Glutamatergic neuron (in vitro differentiated cells): Measurements from ENCODE around the gene HSP90B1. TPM values are rescaled to one million over a fixed set of nuclear protein-coding genes. Genes with fewer than 3 reads are reported as not detected.
A peak's percentile ranks its signal among the peaks of the same experiment; 100 is the strongest.

Source experiments
- DNase-seq: peaks from one replicate; pipeline ENCODE4 v3.0.0; 2022
- H3K27ac Mint-ChIP-seq: one replicate; pipeline ENCODE4 v1.8.0; 2020; ENCODE audit warnings: mild to moderate bottlenecking, mixed read lengths, inconsistent platforms; ENCODE audit not compliant: unreplicated experiment
- H3K27me3 Mint-ChIP-seq: one replicate; pipeline ENCODE4 v1.8.0; 2020; ENCODE audit warnings: mild to moderate bottlenecking, moderate library complexity, mixed read lengths, inconsistent platforms; ENCODE audit not compliant: unreplicated experiment
- H3K36me3 Mint-ChIP-seq: one replicate; pipeline ENCODE4 v1.8.0; 2020; ENCODE audit warnings: mild to moderate bottlenecking, mixed read lengths, inconsistent platforms; ENCODE audit not compliant: unreplicated experiment
- H3K4me1 Mint-ChIP-seq: one replicate; pipeline ENCODE4 v1.8.0; 2020; ENCODE audit warnings: mild to moderate bottlenecking, low read depth, mixed read lengths, inconsistent platforms; ENCODE audit not compliant: unreplicated experiment
- H3K4me3 Mint-ChIP-seq: one replicate; pipeline ENCODE4 v1.8.0; 2020; ENCODE audit warnings: mild to moderate bottlenecking, mixed read lengths, inconsistent platforms; ENCODE audit not compliant: unreplicated experiment
- H3K9me3 Mint-ChIP-seq: one replicate; pipeline ENCODE4 v1.8.0; 2020; ENCODE audit warnings: mild to moderate bottlenecking, moderate library complexity, mixed read lengths, inconsistent platforms; ENCODE audit not compliant: unreplicated experiment
- CTCF ChIP-seq: fragments of 200-600 bp; sonication (generic); IDR thresholded peaks from one replicate; pipeline ENCODE4 v1.5.0; 2021; ENCODE audit not compliant: partially characterized antibody, unreplicated experiment
- total RNA-seq: library from RNA; stranded (reverse); fragmentation: NEBNext Ultra II Directional; extraction: Animal tissue kit (Norgen Biotek cat#: 25700); gene quantifications from one replicate; pipeline ENCODE4 v1.2.1, GENCODE V29; 2021; ENCODE audit not compliant: unreplicated experiment

The HSP90B1 gene
- total RNA-seq, 1 donor from 2014 or later: 231 TPM

DNA sequence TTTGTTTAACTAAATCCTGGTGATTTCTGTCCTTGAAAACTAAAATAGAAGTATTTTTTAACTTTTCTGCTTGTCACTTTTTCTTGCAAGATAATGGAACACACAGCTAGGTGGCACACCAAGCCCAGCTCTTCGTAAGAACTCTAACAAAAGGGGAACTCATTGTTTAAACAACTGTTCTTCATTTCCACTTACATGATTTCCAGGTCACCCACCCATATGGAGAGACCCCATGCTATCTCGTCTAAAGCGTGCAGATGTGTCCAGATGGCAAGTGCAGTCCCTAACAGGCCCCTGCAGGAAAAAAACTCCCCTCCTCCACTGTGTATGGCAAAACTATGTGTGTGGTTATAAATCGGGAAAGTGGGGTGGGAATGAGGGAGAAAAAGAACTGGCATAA lies 45.9 kb upstream of the HSP90B1 start:
- Mint-ChIP-seq H3K27ac (peak overlapping the region; percentile 7), H3K36me3 (no peaks in the 10 kb centered on the region), H3K4me3 (no peak overlapping the region), H3K9me3 (peaks cover 6% of the 10 kb centered on the region), H3K4me1 (peaks cover 8% of the 10 kb centered on the region), H3K27me3 (peaks cover 2% of the 10 kb centered on the region)
- no peak for TF ChIP-seq CTCF
- no peak for DNase-seq

DNA sequence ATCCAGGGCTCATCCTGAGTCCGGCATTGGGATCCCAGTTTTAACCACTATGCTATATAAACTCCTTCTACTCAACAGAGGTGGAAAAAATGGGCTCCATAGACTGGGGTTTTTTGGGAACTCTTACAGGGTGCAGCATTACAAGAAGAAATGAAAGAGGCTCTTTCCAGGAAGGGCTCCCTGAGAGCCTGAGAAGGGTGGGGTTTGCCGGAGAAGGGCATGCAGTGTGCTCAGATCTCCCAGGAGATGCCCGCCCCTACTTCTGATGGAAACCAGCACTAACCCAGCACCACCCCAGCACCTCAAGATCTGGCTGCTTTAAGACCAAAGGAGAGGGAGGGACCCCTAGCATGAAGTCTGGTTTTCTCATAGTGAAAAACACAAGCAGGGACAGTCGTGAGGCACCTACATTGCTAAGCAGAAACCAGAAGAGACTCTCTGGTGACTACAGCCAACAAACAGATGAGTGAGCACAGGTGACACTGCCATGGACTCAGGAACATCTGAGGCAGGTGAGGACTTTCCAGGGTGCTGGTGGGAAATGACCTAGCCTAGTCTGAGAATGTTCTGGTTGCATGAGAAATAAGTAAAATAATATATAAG lies 43.9 kb upstream of the HSP90B1 start:
- TF ChIP-seq CTCF: no peak
- H3K27me3 Mint-ChIP-seq: peaks cover 2% of the 10 kb centered on the region
- no peak overlapping the region for H3K27ac Mint-ChIP-seq
- DNase-seq: no peak
- peaks cover 8% of the 10 kb centered on the region for H3K4me1 Mint-ChIP-seq
- no peaks in the 10 kb centered on the region for H3K36me3 Mint-ChIP-seq
- H3K9me3 Mint-ChIP-seq: peaks cover 6% of the 10 kb centered on the region
- no peak overlapping the region for H3K4me3 Mint-ChIP-seq

GRCh38 chr12:103887738-103888137 lies 42.5 kb upstream of the HSP90B1 start:
- Mint-ChIP-seq H3K36me3 (no peaks in the 10 kb centered on the region), H3K9me3 (peaks cover 5% of the 10 kb centered on the region), H3K4me3 (no peak overlapping the region), H3K27ac (no peak overlapping the region), H3K4me1 (peaks cover 8% of the 10 kb centered on the region), H3K27me3 (peaks cover 2% of the 10 kb centered on the region)
- DNase-seq: no peak
- TF ChIP-seq CTCF: no peak

- no peak for DNase-seq
- H3K9me3 Mint-ChIP-seq: no peaks in the 10 kb centered on the region
- TF ChIP-seq CTCF: no peak
- H3K36me3 Mint-ChIP-seq: no peaks in the 10 kb centered on the region
- no peak overlapping the region for H3K27ac Mint-ChIP-seq
- no peaks in the 10 kb centered on the region for H3K4me1 Mint-ChIP-seq
- peaks cover 1% of the 10 kb centered on the region for H3K27me3 Mint-ChIP-seq
- no peak overlapping the region for H3K4me3 Mint-ChIP-seq
Observed at GRCh38 chr12:103897316-103897715, 32.9 kb upstream of the HSP90B1 start.

DNA sequence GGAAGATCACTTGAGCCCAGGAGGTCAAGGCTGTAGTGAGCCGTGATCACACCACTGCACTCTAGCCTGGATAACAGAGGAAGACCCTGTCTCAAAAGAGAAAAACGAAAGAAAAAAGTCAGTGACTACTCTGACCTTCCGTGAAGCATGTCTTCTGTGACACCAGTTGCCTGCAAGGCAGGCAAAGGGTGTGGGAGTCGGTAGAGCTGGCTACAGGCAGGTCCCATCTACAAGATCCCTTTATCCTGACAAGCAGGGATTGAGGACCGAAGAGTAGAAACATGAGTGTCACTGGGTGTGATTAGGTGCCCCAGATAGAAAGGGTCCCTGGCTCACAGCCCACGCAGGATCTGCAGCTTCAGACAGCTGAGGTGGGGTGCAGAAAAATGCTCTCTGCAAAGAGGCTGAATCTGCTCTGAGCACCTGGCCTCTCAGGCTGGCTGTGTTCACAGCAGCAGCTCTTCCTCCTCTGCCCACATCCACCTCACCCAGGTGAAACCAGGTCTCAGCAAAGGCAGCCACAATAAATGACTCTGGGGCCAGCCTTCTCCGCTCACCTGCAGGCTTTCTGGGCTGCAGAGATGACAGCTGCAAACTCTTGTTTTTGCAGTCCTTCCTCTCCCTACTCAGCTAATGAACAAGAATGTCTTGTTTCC lies 28.6 kb upstream of the HSP90B1 start:
- Mint-ChIP-seq H3K27ac (no peak overlapping the region), H3K27me3 (no peaks in the 10 kb centered on the region), H3K4me1 (peaks cover 21% of the 10 kb centered on the region), H3K9me3 (no peaks in the 10 kb centered on the region), H3K36me3 (no peaks in the 10 kb centered on the region), H3K4me3 (no peak overlapping the region)
- TF ChIP-seq CTCF: no peak
- no peak for DNase-seq
